ENCODE results near the gene PHF23. TPM values are rescaled to one million over a fixed set of nuclear protein-coding genes. Genes with fewer than 3 reads are reported as not detected.
A peak's percentile ranks its signal among the peaks of the same experiment; 100 is the strongest.

PHF23 gene
- total and polyA plus RNA-seq, 8 donors: 7.0 to 23.3 (median 11.9) TPM

DNA sequence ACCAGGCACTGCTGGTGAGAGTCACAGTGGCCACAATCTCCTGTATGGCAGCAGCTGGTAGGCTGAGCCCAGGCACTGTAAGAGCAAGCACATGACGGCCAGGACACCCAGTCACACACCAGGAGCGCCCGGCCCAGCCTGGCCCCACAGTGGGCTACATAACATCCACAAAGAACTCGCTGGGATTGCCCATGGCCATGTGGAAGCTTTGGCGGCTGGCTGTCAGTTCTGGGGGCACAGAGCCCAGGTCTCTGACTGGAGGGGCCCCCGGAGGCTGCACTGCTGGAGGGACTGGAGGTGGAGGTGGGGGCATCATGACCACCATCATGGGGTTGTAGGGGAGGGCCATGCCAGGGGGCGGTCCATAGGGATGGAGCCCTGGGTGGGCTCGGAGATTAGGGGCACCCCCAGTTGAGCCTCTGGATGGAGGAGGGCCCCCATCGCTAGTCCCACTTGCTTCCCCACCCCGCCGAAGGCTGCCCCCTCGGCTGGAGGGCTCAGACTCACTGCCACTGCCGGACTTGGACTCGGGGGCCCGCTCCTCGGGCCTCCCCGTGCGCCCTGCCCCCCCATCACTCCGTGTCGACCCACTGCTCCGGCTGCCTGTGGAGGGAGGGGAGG lies 13.4 kb downstream of the PHF23 start:
- Histone ChIP-seq H3K27ac (peak overlapping the region in 1 of 4 donors; percentile 13), H3K4me1 (peaks cover 12 to 17% (median 13%) of the 10 kb centered on the region in 3 donors), H3K27me3 (no peaks in the 10 kb centered on the region), H3K9me3 (no peaks in the 10 kb centered on the region), H3K36me3 (peaks cover 11 to 69% (median 24%) of the 10 kb centered on the region in 3 donors), H3K4me3 (no peak overlapping the region)
- TF ChIP-seq, protein P1, sequence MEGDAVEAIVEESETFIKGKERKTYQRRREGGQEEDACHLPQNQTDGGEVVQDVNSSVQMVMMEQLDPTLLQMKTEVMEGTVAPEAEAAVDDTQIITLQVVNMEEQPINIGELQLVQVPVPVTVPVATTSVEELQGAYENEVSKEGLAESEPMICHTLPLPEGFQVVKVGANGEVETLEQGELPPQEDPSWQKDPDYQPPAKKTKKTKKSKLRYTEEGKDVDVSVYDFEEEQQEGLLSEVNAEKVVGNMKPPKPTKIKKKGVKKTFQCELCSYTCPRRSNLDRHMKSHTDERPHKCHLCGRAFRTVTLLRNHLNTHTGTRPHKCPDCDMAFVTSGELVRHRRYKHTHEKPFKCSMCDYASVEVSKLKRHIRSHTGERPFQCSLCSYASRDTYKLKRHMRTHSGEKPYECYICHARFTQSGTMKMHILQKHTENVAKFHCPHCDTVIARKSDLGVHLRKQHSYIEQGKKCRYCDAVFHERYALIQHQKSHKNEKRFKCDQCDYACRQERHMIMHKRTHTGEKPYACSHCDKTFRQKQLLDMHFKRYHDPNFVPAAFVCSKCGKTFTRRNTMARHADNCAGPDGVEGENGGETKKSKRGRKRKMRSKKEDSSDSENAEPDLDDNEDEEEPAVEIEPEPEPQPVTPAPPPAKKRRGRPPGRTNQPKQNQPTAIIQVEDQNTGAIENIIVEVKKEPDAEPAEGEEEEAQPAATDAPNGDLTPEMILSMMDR (IDR thresholded peaks at IDR 0.05): no peak
- intact Hi-C loops (cut with DNase I): no loop called here
- DNase-seq (peak in 2 of 6 donors; percentile 51 to 80), FAIRE-seq (no peak), ATAC-seq (peak in 1 of 4 donors; percentile 2)
- WGBS, 2 donors: 78 to 81% methylated on average over 18 to 21 of the region's 21 CpGs

DNA sequence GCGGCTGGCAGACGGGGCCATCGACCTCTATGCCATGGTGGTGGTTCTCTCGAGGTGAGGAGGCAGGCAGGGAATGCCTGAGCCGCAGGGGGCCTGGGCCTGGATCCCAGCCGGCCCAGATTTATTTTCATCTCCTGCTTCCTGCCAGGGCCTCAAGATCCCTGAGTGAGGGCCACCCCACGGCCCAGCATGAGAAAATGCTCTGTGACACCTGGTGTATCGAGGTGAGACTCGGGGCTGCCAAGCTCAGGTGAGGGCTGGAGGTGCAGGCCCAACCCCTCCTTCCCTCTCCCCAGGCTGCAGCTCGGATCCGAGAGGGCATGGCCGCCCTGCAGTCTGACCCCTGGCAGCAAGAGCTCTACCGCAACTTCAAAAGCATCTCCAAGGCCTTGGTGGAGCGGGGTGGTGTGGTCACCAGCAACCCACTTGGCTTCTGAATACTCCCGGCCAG lies 14.6 kb downstream of the PHF23 start:
- ATAC-seq: no peak
- intact Hi-C loops (cut with DNase I): no loop called here
- Histone ChIP-seq H3K36me3 (peaks cover 11 to 65% (median 24%) of the 10 kb centered on the region in 3 donors), H3K9me3 (no peaks in the 10 kb centered on the region), H3K27me3 (no peaks in the 10 kb centered on the region), H3K4me1 (peaks cover 12 to 20% (median 14%) of the 10 kb centered on the region in 3 donors), H3K4me3 (no peak overlapping the region), H3K27ac (peak overlapping the region in 2 of 4 donors; percentile 13 to 50)
- peak in 2 of 6 donors; percentile 43 to 76 for DNase-seq
- 61 to 62% methylated on average over 15 of the region's 15 CpGs for WGBS, 2 donors
- no peak for FAIRE-seq
- TF ChIP-seq, protein P1 (IDR thresholded peaks at IDR 0.05): no peak

DNA sequence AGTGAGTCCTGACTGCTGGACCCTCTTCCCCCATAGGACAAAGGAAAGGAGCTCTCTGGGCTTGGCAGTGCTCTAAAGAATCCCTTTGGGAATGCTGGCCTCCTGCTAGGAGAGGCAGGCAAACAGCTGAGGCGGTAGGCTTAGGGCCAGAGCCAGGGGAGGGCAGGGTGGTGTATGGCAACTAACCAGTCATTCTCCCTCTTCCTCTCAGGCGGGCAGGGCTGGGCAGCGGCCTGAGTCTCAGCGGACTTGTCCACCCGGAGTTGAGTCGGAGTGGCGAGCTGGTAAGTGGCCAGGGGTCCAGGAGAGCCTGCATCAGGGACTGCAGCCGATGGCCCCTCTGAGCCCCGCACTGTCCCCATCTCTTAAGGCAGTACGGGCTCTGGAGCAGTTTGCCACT lies 15.1 kb downstream of the PHF23 start:
- FAIRE-seq (no peak), DNase-seq (peak in 2 of 6 donors; percentile 63 to 83), ATAC-seq (no peak)
- intact Hi-C loops (cut with DNase I): no loop called here
- H3K9me3 ChIP-seq: no peaks in the 10 kb centered on the region
- peak overlapping the region; percentile 5 to 37 (median 14) for H3K27ac ChIP-seq
- TF ChIP-seq, protein P1 (IDR thresholded peaks at IDR 0.05): no peak
- no peak overlapping the region for H3K4me3 ChIP-seq
- H3K4me1 ChIP-seq: peaks cover 12 to 23% (median 14%) of the 10 kb centered on the region in 3 donors
- H3K36me3 ChIP-seq: peaks cover 11 to 59% (median 19%) of the 10 kb centered on the region in 3 donors
- no peaks in the 10 kb centered on the region for H3K27me3 ChIP-seq
- 73 to 80% methylated on average over 10 of the region's 10 CpGs for WGBS, 2 donors

DNA sequence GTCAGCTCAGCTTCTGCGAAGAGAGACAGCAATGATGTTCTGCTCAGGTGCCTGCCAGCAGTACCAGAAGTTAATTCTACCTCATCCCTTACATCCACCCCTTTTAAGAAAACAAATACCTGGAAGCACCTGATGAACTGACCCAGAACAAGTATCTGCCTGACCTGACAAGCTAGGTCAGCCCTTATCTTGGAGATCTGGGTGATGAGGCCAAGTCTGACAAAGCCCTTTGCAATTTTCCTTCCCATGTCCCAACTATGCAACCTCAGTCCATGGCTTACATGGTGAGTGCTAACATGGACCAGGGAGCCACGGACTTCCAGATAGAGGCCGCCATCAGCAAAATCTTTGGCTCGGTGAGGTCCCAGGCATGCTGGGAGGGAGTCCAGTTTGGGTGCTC lies 15.9 kb downstream of the PHF23 start:
- Histone ChIP-seq H3K4me1 (peaks cover 12 to 25% (median 14%) of the 10 kb centered on the region in 3 donors), H3K27ac (no peak overlapping the region), H3K4me3 (no peak overlapping the region), H3K27me3 (no peaks in the 10 kb centered on the region), H3K36me3 (peaks cover 11 to 52% (median 16%) of the 10 kb centered on the region in 3 donors), H3K9me3 (no peaks in the 10 kb centered on the region)
- FAIRE-seq: no peak
- DNase-seq: peak in 1 of 6 donors; percentile 13
- intact Hi-C loops (cut with DNase I): no loop called here
- TF ChIP-seq, protein P1 (IDR thresholded peaks at IDR 0.05): no peak
- 79 to 80% methylated on average over 4 of the region's 4 CpGs for WGBS, 2 donors
- no peak for ATAC-seq

- peaks cover 11 to 48% (median 16%) of the 10 kb centered on the region in 3 donors for H3K36me3 ChIP-seq
Observed at GRCh38 chr17:7222972-7223292, 16.3 kb downstream of the PHF23 start.

More at GRCh38 chr17:7222972-7223292, 16.3 kb downstream of the PHF23 start:
- intact Hi-C loops (cut with DNase I): no loop called here
- WGBS, 2 donors: 74 to 77% methylated on average over 7 of the region's 7 CpGs
- Histone ChIP-seq H3K9me3 (no peaks in the 10 kb centered on the region), H3K27ac (no peak overlapping the region), H3K4me3 (no peak overlapping the region), H3K4me1 (peaks cover 12 to 25% (median 14%) of the 10 kb centered on the region in 3 donors), H3K27me3 (no peaks in the 10 kb centered on the region)
- DNase-seq (no peak), ATAC-seq (no peak), FAIRE-seq (no peak)
- TF ChIP-seq, protein P1 (IDR thresholded peaks at IDR 0.05): no peak
